ENCODE measurements around the gene SLC25A4. TPM values are rescaled to one million over a fixed set of nuclear protein-coding genes. Genes with fewer than 3 reads are reported as not detected.

SLC25A4 gene
- total RNA-seq, 2 experiments from 2014 or later: 29.6 to 38.2 TPM

- Histone ChIP-seq H3K36me3 (ENCODE audit: insufficient read depth, low read length) (no peaks in the 10 kb centered on the region), H3K27ac (ENCODE audit: low read depth, low read length, poor library complexity, severe bottlenecking) (no peak overlapping the region), H3K4me1 (ENCODE audit: insufficient read depth, low read length, poor library complexity, severe bottlenecking) (no peaks in the 10 kb centered on the region), H3K9me2 (ENCODE audit: insufficient read depth, low read length) (no peaks in the 10 kb centered on the region), H2AFZ (ENCODE audit: low read length) (no peak overlapping the region), H3K9me3 (ENCODE audit: low read length) (no peaks in the 10 kb centered on the region), H3K4me3 (ENCODE audit: low read depth, low read length, poor library complexity, severe bottlenecking) (no peak overlapping the region), H3K4me2 (ENCODE audit: low read length) (no peak overlapping the region), H4K20me1 (ENCODE audit: insufficient read depth, low read length) (no peaks in the 10 kb centered on the region), H3K79me2 (ENCODE audit: insufficient read depth, low read depth, low read length) (no peaks in the 10 kb centered on the region)
- TF ChIP-seq CTCF (conservative IDR thresholded peaks at IDR 0.05; ENCODE audit: low read length) (no peak), EZH2phosphoT487 (IDR thresholded peaks at IDR 0.05; ENCODE audit: borderline replicate concordance, low read depth, low read length) (no peak)
- intact Hi-C loops (cut with micrococcal nuclease; ENCODE audit: unreplicated experiment): loop anchor here (5.0 kb wide), 1 partner anchor 81 kb away; no protein-coding TSS in a partner anchor
- POLR2A ChIA-PET: interaction anchor here (0.6 to 1.3 kb wide), 3 partner anchors 8 to 328 kb away, joined by 3 to 4 read pairs (median 3); no protein-coding TSS in a partner anchor
- no TSS peak for BruUV-seq (replicated peaks)
- no peak for DNase-seq (ENCODE audit: low spot score)
- CTCF ChIA-PET (ENCODE audit: unreplicated experiment): no interaction called here
Measured at GRCh38 chr4:185108185-185108584, 34.9 kb upstream of the SLC25A4 start.

- H4K20me1 ChIP-seq (ENCODE audit: insufficient read depth, low read length): no peaks in the 10 kb centered on the region
- H3K4me1 ChIP-seq (ENCODE audit: insufficient read depth, low read length, poor library complexity, severe bottlenecking): no peaks in the 10 kb centered on the region
- CTCF ChIA-PET (ENCODE audit: unreplicated experiment): no interaction called here
- no peaks in the 10 kb centered on the region for H3K36me3 ChIP-seq (ENCODE audit: insufficient read depth, low read length)
- H3K4me3 ChIP-seq (ENCODE audit: low read depth, low read length, poor library complexity, severe bottlenecking): no peak overlapping the region
- intact Hi-C loops (cut with micrococcal nuclease; ENCODE audit: unreplicated experiment): loop anchor here (5.0 kb wide), 1 partner anchor 81 kb away; no protein-coding TSS in a partner anchor
- no peak for DNase-seq (ENCODE audit: low spot score)
- H3K9me2 ChIP-seq (ENCODE audit: insufficient read depth, low read length): no peaks in the 10 kb centered on the region
- POLR2A ChIA-PET: interaction anchor here (0.6 to 1.3 kb wide), 2 partner anchors 8 to 775 kb away, joined by 3 read pairs; no protein-coding TSS in a partner anchor
- no peak overlapping the region for H2AFZ ChIP-seq (ENCODE audit: low read length)
- H3K4me2 ChIP-seq (ENCODE audit: low read length): no peak overlapping the region
- no peak for TF ChIP-seq EZH2phosphoT487 (IDR thresholded peaks at IDR 0.05; ENCODE audit: borderline replicate concordance, low read depth, low read length)
- TF ChIP-seq CTCF (conservative IDR thresholded peaks at IDR 0.05; ENCODE audit: low read length): no peak
- no peaks in the 10 kb centered on the region for H3K79me2 ChIP-seq (ENCODE audit: insufficient read depth, low read depth, low read length)
- BruUV-seq (replicated peaks): no TSS peak
- no peak overlapping the region for H3K27ac ChIP-seq (ENCODE audit: low read depth, low read length, poor library complexity, severe bottlenecking)
- H3K9me3 ChIP-seq (ENCODE audit: low read length): no peaks in the 10 kb centered on the region
Measured at GRCh38 chr4:185108669-185109068, 34.4 kb upstream of the SLC25A4 start.

DNA sequence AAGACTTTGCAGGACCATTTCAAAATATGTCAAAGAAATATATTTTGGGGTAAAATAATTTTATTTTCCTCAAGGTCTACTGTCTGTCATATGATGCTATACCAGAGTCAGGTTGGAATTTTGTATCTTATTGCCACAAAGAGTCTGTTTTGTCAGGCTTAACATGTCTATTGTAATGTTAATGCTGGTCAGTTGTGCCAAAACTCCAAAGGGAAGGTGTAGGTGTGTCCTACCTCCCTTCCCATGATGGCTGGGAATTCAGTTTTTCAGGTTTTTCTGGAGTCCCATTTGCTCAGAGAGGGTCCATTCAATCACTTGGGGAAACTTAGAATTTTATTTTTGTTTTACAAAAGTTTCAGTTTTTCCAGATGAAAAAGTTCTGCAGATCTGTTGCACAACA, 33.3 kb upstream of the SLC25A4 start:
- Histone ChIP-seq H3K4me1 (ENCODE audit: insufficient read depth, low read length, poor library complexity, severe bottlenecking) (no peaks in the 10 kb centered on the region), H4K20me1 (ENCODE audit: insufficient read depth, low read length) (no peaks in the 10 kb centered on the region), H3K4me3 (ENCODE audit: low read depth, low read length, poor library complexity, severe bottlenecking) (no peak overlapping the region), H3K4me2 (ENCODE audit: low read length) (no peak overlapping the region), H3K79me2 (ENCODE audit: insufficient read depth, low read depth, low read length) (no peaks in the 10 kb centered on the region), H2AFZ (ENCODE audit: low read length) (no peak overlapping the region), H3K9me2 (ENCODE audit: insufficient read depth, low read length) (no peaks in the 10 kb centered on the region), H3K27ac (ENCODE audit: low read depth, low read length, poor library complexity, severe bottlenecking) (no peak overlapping the region), H3K9me3 (ENCODE audit: low read length) (no peaks in the 10 kb centered on the region), H3K36me3 (ENCODE audit: insufficient read depth, low read length) (no peaks in the 10 kb centered on the region)
- DNase-seq (ENCODE audit: low spot score): no peak
- CTCF ChIA-PET (ENCODE audit: unreplicated experiment): no interaction called here
- POLR2A ChIA-PET: interaction anchor here (0.5 kb wide), 1 partner anchor 737 kb away, joined by 3 read pairs; no protein-coding TSS in a partner anchor
- TF ChIP-seq EZH2phosphoT487 (IDR thresholded peaks at IDR 0.05; ENCODE audit: borderline replicate concordance, low read depth, low read length): no peak
- TF ChIP-seq CTCF (conservative IDR thresholded peaks at IDR 0.05; ENCODE audit: low read length): no peak
- BruUV-seq (replicated peaks): no TSS peak
- intact Hi-C loops (cut with micrococcal nuclease; ENCODE audit: unreplicated experiment): loop anchor here (5.0 kb wide), 1 partner anchor 82 kb away; no protein-coding TSS in a partner anchor
